ENCODE data around the gene RAB44. TPM values are rescaled to one million over a fixed set of nuclear protein-coding genes. Genes with fewer than 3 reads are reported as not detected.
"Not testable (repeated sequence)": the region's sequence is repeated elsewhere in the genome, so short reads cannot be mapped to it uniquely, and the experiment has no call there.

RAB44 gene
- total RNA-seq, 2 experiments from 2014 or later: 0.07 TPM; not detected in 1

DNA sequence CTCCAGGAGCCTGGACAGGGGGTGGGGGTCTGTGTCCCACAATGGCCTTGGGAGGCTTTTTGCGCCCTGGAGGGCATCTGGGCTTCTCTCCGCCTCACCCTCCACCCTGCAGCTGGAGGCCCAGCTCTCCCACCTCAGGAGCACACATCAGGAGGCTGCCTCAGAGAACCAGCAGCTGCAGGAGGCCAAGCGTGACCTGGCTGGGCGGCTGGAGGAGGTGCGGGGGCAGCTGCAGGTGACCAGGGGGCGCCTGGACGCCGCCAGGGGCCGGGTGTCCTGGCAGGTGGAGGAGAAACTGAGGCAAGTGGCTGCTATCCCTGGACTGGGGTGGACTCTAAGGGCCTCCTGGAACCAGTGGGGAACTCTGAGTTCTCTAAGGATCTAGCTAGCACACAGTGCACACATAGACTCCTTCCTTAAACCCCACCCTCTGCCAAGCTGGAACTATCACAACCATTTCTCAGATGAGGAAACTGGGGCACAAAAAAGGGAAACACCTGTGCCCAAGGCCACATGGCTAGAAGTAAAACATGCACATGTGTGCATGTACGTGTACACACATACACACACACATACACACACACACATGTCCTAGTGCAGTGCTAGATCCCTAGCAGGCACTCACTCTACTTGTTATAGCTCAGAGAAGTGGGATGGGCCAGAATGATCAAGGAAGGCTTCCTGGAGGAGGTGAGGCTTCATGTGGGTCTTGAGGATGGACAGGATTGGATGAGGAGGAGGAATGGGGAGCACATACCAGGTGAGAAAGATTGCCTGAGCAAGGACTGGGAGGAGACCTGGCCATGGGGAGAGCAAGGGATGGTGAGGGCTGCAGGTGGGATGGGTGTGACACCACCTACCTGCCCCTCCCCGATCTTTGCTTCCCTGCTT, 22.9 kb downstream of the RAB44 start:
- no peaks in the 10 kb centered on the region for H3K36me3 Mint-ChIP-seq (ENCODE audit: low read depth)
- DNase-seq (no peak), ATAC-seq (no peak)
- H3K9me3 Mint-ChIP-seq: no peaks in the 10 kb centered on the region
- no peaks in the 10 kb centered on the region for H3K4me1 Mint-ChIP-seq (ENCODE audit: low read depth)
- H3K4me3 Mint-ChIP-seq: no peak overlapping the region
- H3K27ac Mint-ChIP-seq: no peak overlapping the region
- intact Hi-C loops (cut with micrococcal nuclease): no loop called here
- H3K27me3 Mint-ChIP-seq: no peaks in the 10 kb centered on the region
- POLR2A ChIA-PET: interaction anchor here (1.5 kb wide), 1 partner anchor 11 kb away, joined by 5 read pairs; no protein-coding TSS in a partner anchor
- CTCF ChIA-PET: interaction anchor here (1.1 kb wide), 1 partner anchor 105 kb away, joined by 3 read pairs; no protein-coding TSS in a partner anchor
- TF ChIP-seq, protein P1, sequence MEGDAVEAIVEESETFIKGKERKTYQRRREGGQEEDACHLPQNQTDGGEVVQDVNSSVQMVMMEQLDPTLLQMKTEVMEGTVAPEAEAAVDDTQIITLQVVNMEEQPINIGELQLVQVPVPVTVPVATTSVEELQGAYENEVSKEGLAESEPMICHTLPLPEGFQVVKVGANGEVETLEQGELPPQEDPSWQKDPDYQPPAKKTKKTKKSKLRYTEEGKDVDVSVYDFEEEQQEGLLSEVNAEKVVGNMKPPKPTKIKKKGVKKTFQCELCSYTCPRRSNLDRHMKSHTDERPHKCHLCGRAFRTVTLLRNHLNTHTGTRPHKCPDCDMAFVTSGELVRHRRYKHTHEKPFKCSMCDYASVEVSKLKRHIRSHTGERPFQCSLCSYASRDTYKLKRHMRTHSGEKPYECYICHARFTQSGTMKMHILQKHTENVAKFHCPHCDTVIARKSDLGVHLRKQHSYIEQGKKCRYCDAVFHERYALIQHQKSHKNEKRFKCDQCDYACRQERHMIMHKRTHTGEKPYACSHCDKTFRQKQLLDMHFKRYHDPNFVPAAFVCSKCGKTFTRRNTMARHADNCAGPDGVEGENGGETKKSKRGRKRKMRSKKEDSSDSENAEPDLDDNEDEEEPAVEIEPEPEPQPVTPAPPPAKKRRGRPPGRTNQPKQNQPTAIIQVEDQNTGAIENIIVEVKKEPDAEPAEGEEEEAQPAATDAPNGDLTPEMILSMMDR (IDR thresholded peaks at IDR 0.05): no peak

DNA sequence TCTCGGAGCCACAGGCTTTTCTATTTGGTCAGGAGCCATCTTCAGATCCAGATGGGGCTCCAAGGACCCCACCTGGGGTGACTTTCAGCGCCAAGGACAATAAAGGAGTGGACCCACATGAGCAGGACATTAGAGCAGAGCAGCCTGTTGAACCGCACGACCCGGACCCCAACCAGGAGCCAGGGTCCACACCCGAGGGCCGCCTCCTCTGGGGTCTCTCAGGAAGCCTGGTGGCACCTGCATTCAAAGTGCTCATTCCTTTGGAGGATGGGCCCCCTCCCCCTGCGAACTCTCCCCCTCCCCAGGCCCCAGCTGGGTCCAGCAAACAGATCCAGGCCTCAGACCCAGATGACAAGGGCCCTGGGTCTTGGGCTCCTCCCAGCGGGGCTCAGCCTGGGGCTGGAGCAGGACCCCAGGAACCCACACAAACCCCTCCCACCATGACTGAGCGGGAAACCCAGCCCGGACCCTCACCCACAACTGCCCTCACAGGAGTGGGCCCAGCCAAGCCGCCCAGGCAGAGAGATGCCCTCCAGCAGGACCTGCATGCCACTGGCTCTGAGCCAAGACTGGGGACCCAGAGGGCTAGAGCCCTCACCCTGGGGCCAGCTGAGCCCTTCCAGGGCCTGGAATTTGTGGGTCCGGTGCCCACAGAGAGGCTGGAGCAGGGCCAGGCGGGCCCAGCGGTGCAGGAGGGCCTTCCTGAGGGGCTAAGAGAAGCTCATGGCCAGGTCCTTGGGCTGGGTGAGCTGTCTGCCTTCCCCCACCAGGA, 23.9 kb downstream of the RAB44 start:
- no peaks in the 10 kb centered on the region for H3K36me3 Mint-ChIP-seq (ENCODE audit: low read depth)
- intact Hi-C loops (cut with micrococcal nuclease): no loop called here
- no peaks in the 10 kb centered on the region for H3K27me3 Mint-ChIP-seq
- no peaks in the 10 kb centered on the region for H3K4me1 Mint-ChIP-seq (ENCODE audit: low read depth)
- DNase-seq (no peak), ATAC-seq (no peak)
- H3K27ac Mint-ChIP-seq: no peak overlapping the region
- H3K9me3 Mint-ChIP-seq: no peaks in the 10 kb centered on the region
- ChIA-PET CTCF (interaction anchor here (1.4 to 1.5 kb wide), 2 partner anchors 38 to 79 kb away, joined by 4 to 7 read pairs; no protein-coding TSS in a partner anchor), POLR2A (no interaction called here)
- no peak overlapping the region for H3K4me3 Mint-ChIP-seq
- TF ChIP-seq, protein P1 (IDR thresholded peaks at IDR 0.05): no peak

DNA sequence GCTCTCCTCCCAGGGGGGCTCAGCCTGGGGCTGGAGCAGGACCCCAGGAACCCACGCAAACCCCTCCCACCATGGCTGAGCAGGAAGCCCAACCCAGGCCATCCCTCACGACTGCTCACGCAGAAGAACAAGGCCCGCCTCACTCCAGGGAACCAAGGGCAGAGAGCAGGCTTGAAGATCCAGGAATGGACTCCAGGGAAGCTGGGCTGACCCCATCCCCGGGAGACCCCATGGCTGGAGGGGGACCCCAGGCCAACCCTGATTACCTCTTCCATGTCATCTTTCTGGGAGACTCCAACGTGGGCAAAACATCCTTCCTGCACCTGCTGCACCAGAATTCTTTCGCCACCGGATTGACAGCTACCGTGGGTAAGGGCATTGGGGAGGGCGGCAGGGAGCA, 24.7 kb downstream of the RAB44 start:
- Mint-ChIP-seq H3K4me3 (no peak overlapping the region), H3K27me3 (no peaks in the 10 kb centered on the region), H3K4me1 (ENCODE audit: low read depth) (no peaks in the 10 kb centered on the region), H3K9me3 (no peaks in the 10 kb centered on the region), H3K27ac (no peak overlapping the region), H3K36me3 (ENCODE audit: low read depth) (no peaks in the 10 kb centered on the region)
- intact Hi-C loops (cut with micrococcal nuclease): no loop called here
- TF ChIP-seq, protein P1 (IDR thresholded peaks at IDR 0.05): no peak
- ATAC-seq: no peak
- POLR2A ChIA-PET: no interaction called here
- CTCF ChIA-PET: interaction anchor here (1.4 to 1.5 kb wide), 2 partner anchors 37 to 80 kb away, joined by 4 to 7 read pairs; no protein-coding TSS in a partner anchor
- no peak for DNase-seq

DNA sequence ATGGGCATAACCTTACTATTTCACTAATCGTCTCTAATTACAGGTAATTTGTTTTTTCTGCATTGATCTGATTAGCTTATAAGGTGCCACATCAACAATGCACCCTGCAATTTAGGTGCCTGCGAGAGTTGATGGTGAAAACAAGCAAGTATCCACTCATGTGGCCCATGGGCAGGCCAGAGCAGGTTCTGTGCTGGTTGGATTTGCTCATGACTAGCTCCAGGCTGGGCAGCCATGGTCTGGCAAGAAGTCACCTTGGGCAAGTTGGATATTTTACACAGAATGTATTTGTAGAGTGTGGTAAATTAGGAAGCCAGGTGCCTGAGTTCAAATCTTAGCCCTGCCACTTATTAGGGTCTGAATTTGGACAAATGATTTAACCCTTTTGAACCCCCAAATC, 25.3 kb downstream of the RAB44 start:
- POLR2A ChIA-PET: no interaction called here
- Mint-ChIP-seq H3K27ac (no peak overlapping the region), H3K9me3 (no peaks in the 10 kb centered on the region), H3K36me3 (ENCODE audit: low read depth) (no peaks in the 10 kb centered on the region), H3K4me1 (ENCODE audit: low read depth) (peaks cover 5% of the 10 kb centered on the region), H3K4me3 (no peak overlapping the region), H3K27me3 (no peaks in the 10 kb centered on the region)
- CTCF ChIA-PET: interaction anchor here (1.4 to 1.6 kb wide), 3 partner anchors 13 to 80 kb away, joined by 4 to 7 read pairs (median 7); no protein-coding TSS in a partner anchor
- TF ChIP-seq, protein P1 (IDR thresholded peaks at IDR 0.05): no peak
- no peak for DNase-seq
- intact Hi-C loops (cut with micrococcal nuclease): no loop called here
- ATAC-seq: no peak

DNA sequence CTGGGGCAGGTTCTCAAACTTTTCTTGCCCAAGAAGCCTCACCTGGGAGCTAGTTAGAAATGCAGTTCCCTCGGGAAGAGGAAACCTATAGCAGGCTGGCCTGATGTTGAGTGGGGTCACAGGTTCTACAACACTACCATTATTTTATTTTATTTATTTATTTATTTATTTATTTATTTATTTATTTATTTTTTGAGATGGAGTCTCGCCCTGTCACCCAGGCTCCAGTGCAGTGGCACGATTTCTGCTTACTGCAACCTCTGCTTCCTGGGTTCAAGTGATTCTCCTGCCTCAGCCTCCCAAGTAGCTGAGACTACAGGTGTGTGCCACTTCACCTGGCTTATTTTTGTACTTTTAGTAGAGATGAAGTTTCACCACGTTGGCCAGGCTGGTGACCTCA, 26.4 kb downstream of the RAB44 start:
- H3K36me3 Mint-ChIP-seq (ENCODE audit: low read depth); H3K9me3 Mint-ChIP-seq; H3K4me3 Mint-ChIP-seq; H3K27me3 Mint-ChIP-seq; H3K4me1 Mint-ChIP-seq (ENCODE audit: low read depth); DNase-seq; H3K27ac Mint-ChIP-seq; ATAC-seq; intact Hi-C loops (cut with micrococcal nuclease): not testable (repeated sequence)
- POLR2A ChIA-PET: interaction anchor here (0.6 kb wide), 1 partner anchor 96 kb away, joined by 3 read pairs; no protein-coding TSS in a partner anchor
- CTCF ChIA-PET: interaction anchor here (0.7 to 2.3 kb wide), 18 partner anchors 9 to 369 kb away, joined by 3 to 13 read pairs (median 4); partner anchors contain the start of genes CDKN1A and RAB44

Data from activated CD8-positive, alpha-beta T cell treated with anti-CD3 and anti-CD28 coated beads for 36 hours (primary cell).